Type B pancreatic cell (in vitro differentiated cells): ENCODE measurements around the gene DPF3. TPM values are rescaled to one million over a fixed set of nuclear protein-coding genes. Genes with fewer than 3 reads are reported as not detected.

Experiments used
- DNase-seq: peaks from one replicate; pipeline ENCODE4 v3.0.0; 2021; ENCODE audit warnings: mixed read lengths; ENCODE audit not compliant: unreplicated experiment; ENCODE audit errors: extremely low spot score
- H3K27ac Mint-ChIP-seq: 2 replicates; pipeline ENCODE4 v1.8.0; 2021; ENCODE audit warnings: mild to moderate bottlenecking, mixed read lengths
- H3K27me3 Mint-ChIP-seq: 2 replicates; pipeline ENCODE4 v1.8.0; 2021; ENCODE audit warnings: mixed read lengths
- H3K36me3 Mint-ChIP-seq: 2 replicates; pipeline ENCODE4 v1.8.0; 2021; ENCODE audit warnings: mixed read lengths
- H3K4me1 Mint-ChIP-seq: one replicate; pipeline ENCODE4 v1.8.0; 2021; ENCODE audit warnings: mixed read lengths; ENCODE audit not compliant: unreplicated experiment
- H3K4me3 Mint-ChIP-seq: 2 replicates; pipeline ENCODE4 v1.8.0; 2021; ENCODE audit warnings: mild to moderate bottlenecking, mixed read lengths
- H3K9me3 Mint-ChIP-seq: 2 replicates; pipeline ENCODE4 v1.8.0; 2021; ENCODE audit warnings: mixed read lengths
- CTCF ChIP-seq: fragments of 200-600 bp; sonication (generic); conservative IDR thresholded peaks from 2 replicates; pipeline ENCODE4 v1.5.0; 2021; ENCODE audit warnings: antibody characterized with exemption, mild to moderate bottlenecking
- total RNA-seq: library from RNA; stranded (reverse); gene quantifications from 2 replicates; pipeline ENCODE4 v1.2.1, GENCODE V29; 2021; ENCODE audit warnings: low replicate concordance

The DPF3 gene
- total RNA-seq, 1 donor from 2014 or later: 4.5 TPM

- peaks cover 9% of the 10 kb centered on the region for H3K9me3 Mint-ChIP-seq
- TF ChIP-seq CTCF: no peak
- no peaks in the 10 kb centered on the region for H3K4me1 Mint-ChIP-seq
- DNase-seq: no peak
- H3K27ac Mint-ChIP-seq: no peak overlapping the region
- no peaks in the 10 kb centered on the region for H3K27me3 Mint-ChIP-seq
- no peak overlapping the region for H3K4me3 Mint-ChIP-seq
- peaks cover 3% of the 10 kb centered on the region for H3K36me3 Mint-ChIP-seq
These were observed 134.2 kb downstream of the DPF3 start for GRCh38 chr14:72759670-72760069.

DNA sequence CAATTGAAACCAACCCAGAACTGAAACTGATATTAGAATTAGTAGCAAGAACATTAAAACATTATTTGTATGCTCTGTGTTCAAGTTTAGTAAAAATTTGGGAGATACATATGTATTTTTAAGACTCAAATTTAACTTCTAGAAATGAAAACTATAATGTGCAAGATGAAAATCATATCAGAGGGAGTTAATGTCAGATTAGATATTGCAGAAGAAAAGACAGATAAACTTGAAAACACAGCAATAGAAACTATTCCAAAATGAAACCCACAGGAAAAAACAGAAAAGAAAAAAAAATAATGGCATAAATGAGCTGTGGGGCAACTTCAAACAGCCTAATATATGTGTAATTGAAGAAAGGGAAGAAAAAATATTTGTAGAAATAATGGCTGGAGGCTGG lies 134.9 kb downstream of the DPF3 start:
- Mint-ChIP-seq H3K4me1 (no peaks in the 10 kb centered on the region), H3K4me3 (no peak overlapping the region), H3K27ac (no peak overlapping the region), H3K36me3 (peaks cover 3% of the 10 kb centered on the region), H3K9me3 (peaks cover 9% of the 10 kb centered on the region), H3K27me3 (no peaks in the 10 kb centered on the region)
- no peak for DNase-seq
- TF ChIP-seq CTCF: no peak

DNA sequence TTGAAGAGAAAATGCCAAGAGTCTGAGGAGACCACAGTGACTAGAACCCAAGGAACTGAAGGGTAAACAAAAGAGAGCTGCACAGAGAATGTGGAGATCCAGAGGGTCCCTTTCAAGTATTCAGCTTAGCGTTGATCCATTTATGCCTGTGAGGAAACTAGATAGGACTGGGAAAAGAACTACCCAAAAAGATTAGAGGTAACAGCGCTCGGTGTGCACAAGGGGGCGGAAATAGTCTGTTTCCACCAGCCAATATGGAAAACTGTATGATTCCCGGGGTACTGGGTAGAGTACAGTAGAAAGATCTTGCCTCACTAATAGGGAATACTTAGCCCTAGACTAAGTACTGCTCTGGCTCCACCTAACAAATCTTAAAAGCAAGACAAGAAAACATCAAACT lies 135.5 kb downstream of the DPF3 start:
- Mint-ChIP-seq H3K27me3 (no peaks in the 10 kb centered on the region), H3K9me3 (peaks cover 9% of the 10 kb centered on the region), H3K27ac (no peak overlapping the region), H3K36me3 (peaks cover 3% of the 10 kb centered on the region), H3K4me3 (no peak overlapping the region), H3K4me1 (no peaks in the 10 kb centered on the region)
- no peak for DNase-seq
- TF ChIP-seq CTCF: no peak

GRCh38 chr14:72756967-72757366 lies 136.9 kb downstream of the DPF3 start:
- Mint-ChIP-seq H3K27ac (no peak overlapping the region), H3K27me3 (no peaks in the 10 kb centered on the region), H3K36me3 (peaks cover 3% of the 10 kb centered on the region), H3K4me3 (no peak overlapping the region), H3K4me1 (no peaks in the 10 kb centered on the region), H3K9me3 (peaks cover 9% of the 10 kb centered on the region)
- TF ChIP-seq CTCF: no peak
- DNase-seq: no peak

DNA sequence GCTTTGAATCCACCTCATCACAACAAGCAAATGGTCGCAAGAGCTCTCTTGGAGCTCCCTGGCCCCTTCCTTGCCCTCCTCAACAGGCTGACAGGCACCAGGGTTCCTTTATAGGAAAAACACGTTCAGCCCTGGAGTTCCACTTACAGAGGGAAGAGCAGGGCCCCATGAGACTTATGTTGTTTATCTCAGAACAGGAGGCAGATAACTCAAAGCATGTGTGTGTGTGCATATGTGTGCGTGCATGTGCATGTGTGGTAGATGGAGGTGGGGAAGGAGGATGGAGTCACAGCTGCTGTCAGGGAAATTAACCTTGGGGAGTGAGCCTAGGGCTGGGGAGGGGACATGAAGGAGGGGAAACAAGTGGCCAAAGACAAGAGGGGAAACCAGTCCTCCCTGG lies 138.1 kb downstream of the DPF3 start:
- no peak for DNase-seq
- Mint-ChIP-seq H3K9me3 (peaks cover 9% of the 10 kb centered on the region), H3K4me1 (no peaks in the 10 kb centered on the region), H3K36me3 (peaks cover 3% of the 10 kb centered on the region), H3K27me3 (no peaks in the 10 kb centered on the region), H3K27ac (no peak overlapping the region), H3K4me3 (no peak overlapping the region)
- no peak for TF ChIP-seq CTCF

DNA sequence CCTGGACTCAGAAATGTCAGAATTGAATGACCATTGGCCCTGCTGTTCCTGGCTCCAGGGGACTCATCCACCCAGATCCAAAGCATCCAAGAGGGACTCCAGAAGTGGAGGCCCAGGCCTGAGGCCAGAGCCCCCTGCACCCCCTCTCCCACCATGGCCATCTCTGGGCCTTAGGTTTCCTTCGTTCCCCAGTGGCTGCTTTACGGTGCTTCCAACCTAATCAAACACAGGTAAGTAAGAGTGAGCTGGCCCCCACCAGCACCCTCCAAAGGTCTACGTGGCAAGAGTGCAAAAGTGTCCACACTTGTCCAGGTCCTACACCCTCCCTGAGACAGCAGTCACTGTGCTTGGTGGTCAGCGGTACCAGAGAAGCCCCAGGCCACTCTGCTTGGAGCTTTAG lies 139.0 kb downstream of the DPF3 start:
- peaks cover 3% of the 10 kb centered on the region for H3K36me3 Mint-ChIP-seq
- TF ChIP-seq CTCF: no peak
- DNase-seq: no peak
- H3K4me3 Mint-ChIP-seq: no peak overlapping the region
- no peaks in the 10 kb centered on the region for H3K27me3 Mint-ChIP-seq
- H3K9me3 Mint-ChIP-seq: peaks cover 9% of the 10 kb centered on the region
- no peaks in the 10 kb centered on the region for H3K4me1 Mint-ChIP-seq
- H3K27ac Mint-ChIP-seq: no peak overlapping the region
